H9 (cell line): ENCODE results near the gene FAHD2A. TPM values are rescaled to one million over a fixed set of nuclear protein-coding genes. Genes with fewer than 3 reads are reported as not detected.

Experiments used
- DNase-seq: peaks from one replicate; pipeline ENCODE4 v3.0.0-alpha.2; 2017
- H2AFZ ChIP-seq: one replicate; pipeline ENCODE4 v1.6.1; 2013; ENCODE audit warnings: mild to moderate bottlenecking, low read length, control low read depth, moderate library complexity
- H2AK5ac ChIP-seq: 2 replicates; pipeline ENCODE4 v1.6.1; 2013; ENCODE audit warnings: low read length, control low read depth, mixed read lengths; ENCODE audit not compliant: insufficient read length
- H2BK120ac ChIP-seq: one replicate; pipeline ENCODE4 v1.6.1; 2013; ENCODE audit warnings: low read depth, mild to moderate bottlenecking, low read length, control low read depth, inconsistent platforms; ENCODE audit not compliant: poor library complexity, severe bottlenecking
- H2BK12ac ChIP-seq: 2 replicates; pipeline ENCODE4 v1.6.1; 2013; ENCODE audit warnings: low read length, control low read depth, mixed read lengths, low read depth; ENCODE audit not compliant: insufficient read length
- H2BK15ac ChIP-seq: 2 replicates; pipeline ENCODE4 v1.6.1; 2013; ENCODE audit warnings: low read depth, low read length, control low read depth
- H2BK20ac ChIP-seq: one replicate; pipeline ENCODE4 v1.6.1; 2013; ENCODE audit warnings: low read depth, mild to moderate bottlenecking, low read length, control low read depth, inconsistent platforms; ENCODE audit not compliant: poor library complexity, severe bottlenecking
- H2BK5ac ChIP-seq: 2 replicates; pipeline ENCODE4 v1.6.1; 2013; ENCODE audit warnings: low read length, control low read depth, mixed read lengths; ENCODE audit not compliant: insufficient read length
- H3K14ac ChIP-seq: 2 replicates; pipeline ENCODE4 v1.6.1; 2013; ENCODE audit warnings: low read length, control low read depth; ENCODE audit not compliant: insufficient read depth
- H3K18ac ChIP-seq: 2 replicates; pipeline ENCODE4 v1.6.1; 2013; ENCODE audit warnings: low read depth, mild to moderate bottlenecking, mixed read lengths, low read length, control low read depth; ENCODE audit not compliant: insufficient read length
- H3K23ac ChIP-seq: 2 replicates; pipeline ENCODE4 v1.6.1; 2013; ENCODE audit warnings: low read length, control low read depth, mixed read lengths, low read depth; ENCODE audit not compliant: insufficient read length
- H3K23me2 ChIP-seq: 2 replicates; pipeline ENCODE4 v1.6.1; 2013; ENCODE audit warnings: low read depth, mild to moderate bottlenecking, mixed read lengths, low read length, control low read depth; ENCODE audit not compliant: insufficient read length, poor library complexity, severe bottlenecking
- H3K27ac ChIP-seq: 2 replicates; pipeline ENCODE4 v1.5.1; 2013; ENCODE audit warnings: low read length, control low read depth, mixed read lengths, low read depth; ENCODE audit not compliant: insufficient read length
- H3K27me3 ChIP-seq: 2 replicates; pipeline ENCODE4 v1.6.1; 2013; ENCODE audit warnings: low read length, control low read depth, inconsistent platforms; ENCODE audit not compliant: insufficient read depth
- H3K4ac ChIP-seq: 2 replicates; pipeline ENCODE4 v1.6.1; 2013; ENCODE audit warnings: low read depth, mild to moderate bottlenecking, control low read depth, inconsistent platforms, low read length, moderate library complexity
- H3K4me1 ChIP-seq: 2 replicates; pipeline ENCODE4 v1.6.1; 2013; ENCODE audit warnings: low read length, control low read depth, inconsistent platforms; ENCODE audit not compliant: insufficient read depth
- H3K4me2 ChIP-seq: 2 replicates; pipeline ENCODE4 v1.6.1; 2013; ENCODE audit warnings: low read length, control low read depth, mixed read lengths; ENCODE audit not compliant: insufficient read length, insufficient read depth
- H3K56ac ChIP-seq: 2 replicates; pipeline ENCODE4 v1.6.1; 2013; ENCODE audit warnings: low read depth, mild to moderate bottlenecking, mixed read lengths, low read length, control low read depth; ENCODE audit not compliant: insufficient read length
- H3K79me1 ChIP-seq: 2 replicates; pipeline ENCODE4 v1.6.1; 2013; ENCODE audit warnings: low read depth, mild to moderate bottlenecking, moderate library complexity, low read length, control low read depth, inconsistent platforms; ENCODE audit not compliant: insufficient read depth, poor library complexity, severe bottlenecking
- H3K79me2 ChIP-seq: 2 replicates; pipeline ENCODE4 v1.6.1; 2013; ENCODE audit warnings: low read length, control low read depth, inconsistent platforms; ENCODE audit not compliant: insufficient read depth
- H3K9ac ChIP-seq: 2 replicates; pipeline ENCODE4 v1.6.1; 2013; ENCODE audit warnings: low read length, control low read depth, mixed read lengths; ENCODE audit not compliant: insufficient read length; ENCODE audit errors: extremely low read depth
- H3K9me3 ChIP-seq: one replicate; pipeline ENCODE4 v1.6.1; 2013; ENCODE audit warnings: low read depth, low read length, inconsistent platforms; ENCODE audit not compliant: control insufficient read depth
- H3T11ph ChIP-seq: one replicate; pipeline ENCODE4 v1.6.1; 2013; ENCODE audit warnings: mild to moderate bottlenecking, low read length, control low read depth, inconsistent platforms
- H4K20me1 ChIP-seq: one replicate; pipeline ENCODE4 v1.6.1; 2013; ENCODE audit not compliant: control insufficient read depth, insufficient read length, insufficient read depth
- H4K5ac ChIP-seq: 2 replicates; pipeline ENCODE4 v1.6.1; 2013; ENCODE audit warnings: low read depth, mild to moderate bottlenecking, mixed read lengths, low read length, control low read depth; ENCODE audit not compliant: insufficient read length
- H4K8ac ChIP-seq: replicated peaks from 2 replicates; pipeline ENCODE4 v1.6.1; 2013; ENCODE audit warnings: low read length, control low read depth, mixed read lengths, low read depth; ENCODE audit not compliant: insufficient read length
- H4K91ac ChIP-seq: 2 replicates; pipeline ENCODE4 v1.6.1; 2013; ENCODE audit warnings: low read depth, mild to moderate bottlenecking, moderate library complexity, mixed read lengths, low read length, control low read depth; ENCODE audit not compliant: insufficient read length
- H3K27ac Mint-ChIP-seq, 3 experiments: 2 replicates in 2 of 3; 3 replicates in 1 of 3; pipeline ENCODE4 v1.8.0; 2020 to 2021; ENCODE audit warnings: mixed read lengths in 3 of 3, mild to moderate bottlenecking in 1 of 3, moderate library complexity in 1 of 3
- H3K27me3 Mint-ChIP-seq: 2 replicates; pipeline ENCODE4 v1.8.0; 2021; ENCODE audit warnings: low read depth, mild to moderate bottlenecking, moderate library complexity, mixed read lengths
- H3K36me3 Mint-ChIP-seq, 3 experiments: 2 replicates in 2 of 3; 3 replicates in 1 of 3; pipeline ENCODE4 v1.8.0; 2020 to 2021; ENCODE audit warnings: low read depth in 3 of 3, mixed read lengths in 3 of 3; ENCODE audit not compliant: insufficient read depth in 1 of 3
- H3K4me1 Mint-ChIP-seq, 2 experiments: 2 replicates each; pipeline ENCODE4 v1.8.0; 2020; ENCODE audit warnings: mixed read lengths in 2 of 2
- H3K4me3 Mint-ChIP-seq, 2 experiments: 2 replicates in 1 of 2; 3 replicates in 1 of 2; pipeline ENCODE4 v1.8.0; 2020 to 2021; ENCODE audit warnings: mild to moderate bottlenecking in 2 of 2, mixed read lengths in 2 of 2, moderate library complexity in 1 of 2
- H3K9me3 Mint-ChIP-seq, 2 experiments: 2 replicates in 1 of 2; 3 replicates in 1 of 2; pipeline ENCODE4 v1.8.0; 2020; ENCODE audit warnings: mild to moderate bottlenecking in 2 of 2, mixed read lengths in 2 of 2, moderate library complexity in 1 of 2
- WGBS: extraction: QIAGEN DNeasy Blood & Tissue Kit; methylation state at CpG from one replicate; pipeline ENCODE4 v1.1.7; 2013; ENCODE audit warnings: missing lambda C conversion rate, low lambda C conversion rate, mixed read lengths; ENCODE audit not compliant: insufficient read length; ENCODE audit errors: extremely low coverage; 5-methylcytosine and 5-hydroxymethylcytosine counted together
- total RNA-seq: library from RNA; stranded (reverse); gene quantifications from 2 replicates; pipeline ENCODE4 v1.2.1, GENCODE V29; 2021
- TF ChIP-seq, protein P1 (sequence below): fragments of 200-600 bp; sonication (generic); conservative IDR thresholded peaks from 3 replicates; pipeline ENCODE4 v1.8.0; 2021; ENCODE audit warnings: antibody characterized with exemption, mild to moderate bottlenecking

Gene FAHD2A
- total RNA-seq, 1 experiment from 2014 or later: 39.8 TPM

DNA sequence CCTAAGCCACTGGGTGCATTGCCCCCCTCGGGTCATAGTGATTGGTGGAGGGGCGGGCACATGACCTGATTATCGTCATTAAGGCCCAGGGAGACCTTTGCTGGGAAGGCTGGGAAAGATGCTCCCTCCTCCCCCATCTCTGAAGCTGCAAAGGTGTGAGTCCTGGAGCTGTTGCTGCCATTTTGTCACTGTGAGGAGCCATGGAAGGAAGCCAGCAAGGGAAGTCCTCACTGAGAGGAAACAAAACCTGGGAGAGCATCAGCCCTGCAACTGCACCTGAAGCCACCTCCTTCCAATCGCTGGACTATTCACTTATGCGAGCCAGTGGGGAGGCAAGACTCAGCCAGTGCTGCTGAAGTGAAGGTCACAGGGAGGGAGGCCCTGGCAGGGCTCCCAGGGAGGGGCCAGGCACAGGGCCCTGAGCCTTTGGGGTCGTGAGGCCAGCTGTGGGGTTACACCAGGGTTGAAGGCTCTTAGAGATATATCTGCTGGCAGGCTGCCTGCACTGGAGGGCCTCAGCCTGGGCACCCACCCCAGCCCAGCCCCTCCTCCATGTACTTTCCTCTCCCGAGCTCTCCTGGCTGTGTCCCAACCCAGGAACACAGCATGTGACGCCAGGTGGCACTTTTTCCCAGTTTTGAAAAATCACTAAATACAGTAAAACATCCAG lies 10.7 kb upstream of the FAHD2A start:
- WGBS: no CpG with 5 or more reads among the region's 8 CpGs
- no peak overlapping the region for H3K27ac ChIP-seq
- no peak overlapping the region for H4K8ac ChIP-seq
- H3K4me1 Mint-ChIP-seq: peaks cover 2% of the 10 kb centered on the region in 2 experiments; a peak in 2 of 4 replicates
- no peak overlapping the region for H2BK12ac ChIP-seq
- no peak overlapping the region for H2AK5ac ChIP-seq
- H3K23ac ChIP-seq: no peak overlapping the region
- no peak overlapping the region for H2BK15ac ChIP-seq
- no peaks in the 10 kb centered on the region for H3K79me2 ChIP-seq
- no peaks in the 10 kb centered on the region for H4K20me1 ChIP-seq
- no peaks in the 10 kb centered on the region for H3K36me3 Mint-ChIP-seq
- H3K9ac ChIP-seq: no peak overlapping the region
- no peak overlapping the region for H3K4ac ChIP-seq
- H3K79me1 ChIP-seq: no peaks in the 10 kb centered on the region
- H4K5ac ChIP-seq: no peak overlapping the region
- H3K27me3 ChIP-seq: no peaks in the 10 kb centered on the region
- no peak overlapping the region for H2BK20ac ChIP-seq
- H3K14ac ChIP-seq: no peak overlapping the region
- H2BK120ac ChIP-seq: no peak overlapping the region
- H2AFZ ChIP-seq: no peak overlapping the region
- no peak overlapping the region for H3T11ph ChIP-seq
- H3K9me3 Mint-ChIP-seq: no peaks in the 10 kb centered on the region
- DNase-seq: peak; percentile 7
- no peak overlapping the region for H3K18ac ChIP-seq
- H3K4me2 ChIP-seq: no peak overlapping the region
- H3K27me3 Mint-ChIP-seq: peaks cover 57% of the 10 kb centered on the region
- no peak overlapping the region for H4K91ac ChIP-seq
- TF ChIP-seq, protein P1, sequence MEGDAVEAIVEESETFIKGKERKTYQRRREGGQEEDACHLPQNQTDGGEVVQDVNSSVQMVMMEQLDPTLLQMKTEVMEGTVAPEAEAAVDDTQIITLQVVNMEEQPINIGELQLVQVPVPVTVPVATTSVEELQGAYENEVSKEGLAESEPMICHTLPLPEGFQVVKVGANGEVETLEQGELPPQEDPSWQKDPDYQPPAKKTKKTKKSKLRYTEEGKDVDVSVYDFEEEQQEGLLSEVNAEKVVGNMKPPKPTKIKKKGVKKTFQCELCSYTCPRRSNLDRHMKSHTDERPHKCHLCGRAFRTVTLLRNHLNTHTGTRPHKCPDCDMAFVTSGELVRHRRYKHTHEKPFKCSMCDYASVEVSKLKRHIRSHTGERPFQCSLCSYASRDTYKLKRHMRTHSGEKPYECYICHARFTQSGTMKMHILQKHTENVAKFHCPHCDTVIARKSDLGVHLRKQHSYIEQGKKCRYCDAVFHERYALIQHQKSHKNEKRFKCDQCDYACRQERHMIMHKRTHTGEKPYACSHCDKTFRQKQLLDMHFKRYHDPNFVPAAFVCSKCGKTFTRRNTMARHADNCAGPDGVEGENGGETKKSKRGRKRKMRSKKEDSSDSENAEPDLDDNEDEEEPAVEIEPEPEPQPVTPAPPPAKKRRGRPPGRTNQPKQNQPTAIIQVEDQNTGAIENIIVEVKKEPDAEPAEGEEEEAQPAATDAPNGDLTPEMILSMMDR: no peak
- H2BK5ac ChIP-seq: no peak overlapping the region
- no peak overlapping the region for H3K4me3 Mint-ChIP-seq
- no peaks in the 10 kb centered on the region for H3K9me3 ChIP-seq
- no peak overlapping the region for H3K27ac Mint-ChIP-seq
- H3K23me2 ChIP-seq: no peaks in the 10 kb centered on the region
- no peak overlapping the region for H3K56ac ChIP-seq
- no peaks in the 10 kb centered on the region for H3K4me1 ChIP-seq
